Liver (tissue), 9 donors: ENCODE data around the gene ARHGEF39. TPM values are rescaled to one million over a fixed set of nuclear protein-coding genes. Genes with fewer than 3 reads are reported as not detected.

Source experiments
- DNase-seq: peaks from one replicate; pipeline ENCODE4 v3.0.0-alpha.2; 2017; ENCODE audit warnings: low spot score
- H3K27ac ChIP-seq, 2 donors: one replicate each; pipeline ENCODE4 v1.7.0; 2013; ENCODE audit warnings: inconsistent platforms in 2 of 2, low read length in 2 of 2, control low read depth in 1 of 2, low read depth in 1 of 2, mild to moderate bottlenecking in 1 of 2
- H3K27me3 ChIP-seq, 4 donors: one replicate each; pipeline versions ENCODE4 v1.6.1 to v1.7.0; 2013; ENCODE audit warnings: low read length in 3 of 4, inconsistent platforms in 1 of 4, mild to moderate bottlenecking in 1 of 4, moderate library complexity in 1 of 4; ENCODE audit not compliant: control insufficient read depth in 4 of 4, insufficient read depth in 4 of 4
- H3K36me3 ChIP-seq, 4 donors: one replicate each; pipeline versions ENCODE4 v1.6.1 to v1.7.0; 2013; ENCODE audit warnings: low read length in 3 of 4, mild to moderate bottlenecking in 3 of 4, low read depth in 1 of 4, moderate library complexity in 1 of 4; ENCODE audit not compliant: control insufficient read depth in 4 of 4, insufficient read depth in 3 of 4
- H3K4me1 ChIP-seq, 4 donors: one replicate each; pipeline versions ENCODE4 v1.6.1 to v1.7.0; 2013; ENCODE audit warnings: low read length in 3 of 4, mild to moderate bottlenecking in 3 of 4, moderate library complexity in 1 of 4; ENCODE audit not compliant: control insufficient read depth in 4 of 4, insufficient read depth in 4 of 4
- H3K4me3 ChIP-seq, 3 donors: one replicate each; pipeline versions ENCODE4 v1.6.1 to v1.7.0; 2013; ENCODE audit warnings: low read length in 3 of 3, control low read depth in 1 of 3, low read depth in 1 of 3, mild to moderate bottlenecking in 1 of 3
- H3K9ac ChIP-seq, 2 donors: one replicate each; pipeline ENCODE4 v1.7.0; 2013; ENCODE audit warnings: low read length in 2 of 2, mild to moderate bottlenecking in 2 of 2, moderate library complexity in 2 of 2, control low read depth in 1 of 2, low read depth in 1 of 2
- H3K9me3 ChIP-seq, 4 donors: one replicate each; pipeline versions ENCODE4 v1.6.1 to v1.7.0; 2013; ENCODE audit warnings: low read length in 3 of 4; ENCODE audit not compliant: control insufficient read depth in 4 of 4
- ATF3 ChIP-seq: IDR thresholded peaks from 2 replicates; pipeline ENCODE4 v1.6.1; 2016; ENCODE audit warnings: antibody characterized with exemption
- FOXA1 ChIP-seq: IDR thresholded peaks from 2 replicates; pipeline ENCODE4 v1.6.1; 2016; ENCODE audit warnings: antibody characterized with exemption
- FOXA2 ChIP-seq: IDR thresholded peaks from 2 replicates; pipeline ENCODE4 v1.6.1; 2016; ENCODE audit warnings: antibody characterized with exemption
- GABPA ChIP-seq, 2 donors: IDR thresholded peaks in 1 of 2; conservative IDR thresholded peaks in 1 of 2; 2 replicates each; pipeline ENCODE4 v1.6.1; 2016; ENCODE audit warnings: antibody characterized with exemption in 2 of 2, mild to moderate bottlenecking in 1 of 2, moderate library complexity in 1 of 2
- HNF4G ChIP-seq: IDR thresholded peaks from 2 replicates; pipeline ENCODE4 v1.6.1; 2016; ENCODE audit warnings: antibody characterized with exemption
- MAX ChIP-seq: IDR thresholded peaks from 2 replicates; pipeline ENCODE4 v1.6.1; 2016; ENCODE audit warnings: antibody characterized with exemption
- NR2F2 ChIP-seq: IDR thresholded peaks from 2 replicates; pipeline ENCODE4 v1.6.1; 2016; ENCODE audit warnings: antibody characterized with exemption
- RAD21 ChIP-seq, 2 donors: IDR thresholded peaks; 2 replicates each; pipeline ENCODE4 v1.6.1; 2016; ENCODE audit warnings: antibody characterized with exemption in 2 of 2, mild to moderate bottlenecking in 2 of 2
- REST ChIP-seq: IDR thresholded peaks from 2 replicates; pipeline ENCODE4 v1.6.1; 2016; ENCODE audit warnings: antibody characterized with exemption, mild to moderate bottlenecking
- RXRA ChIP-seq, 2 donors: IDR thresholded peaks; 2 replicates each; pipeline ENCODE4 v1.6.1; 2017 to 2018; ENCODE audit warnings: antibody characterized with exemption in 2 of 2, mild to moderate bottlenecking in 1 of 2
- SP1 ChIP-seq: IDR thresholded peaks from 2 replicates; pipeline ENCODE4 v1.6.1; 2018; ENCODE audit warnings: antibody characterized with exemption, mild to moderate bottlenecking
- TAF1 ChIP-seq: conservative IDR thresholded peaks from 2 replicates; pipeline ENCODE4 v1.6.1; 2016; ENCODE audit warnings: antibody characterized with exemption, mild to moderate bottlenecking
- ZBTB33 ChIP-seq: IDR thresholded peaks from 2 replicates; pipeline ENCODE4 v1.6.1; 2016; ENCODE audit warnings: antibody characterized with exemption
- WGBS: extraction: QIAGEN DNeasy Blood & Tissue Kit; methylation state at CpG from one replicate; pipeline ENCODE4 v1.1.7; 2013; 5-methylcytosine and 5-hydroxymethylcytosine counted together
- polyA plus RNA-seq, 2 donors: library from polyadenylated mRNA; stranded (reverse) in 1 of 2; unstranded in 1 of 2; fragments of 200-250 nt in 1 of 2; fragments of >200 nt in 1 of 2; fragmentation: Nextera tagmentation in 1 of 2; extraction: Ambion mirVana in 1 of 2; gene quantifications; one replicate each; pipeline versions ENCODE4 v1.2.1 to v1.2.3, GENCODE V29; 2013 to 2015
- total RNA-seq, 2 donors: library from RNA; depleted of rRNA; stranded (reverse); fragments of >200 nt; gene quantifications; one replicate each; pipeline ENCODE4 v1.2.3, GENCODE V29; 2014
- donor health status: healthy.
- donor health status: healthy.
- donor health status: healthy.
- donor health status: healthy.
- donor health status: healthy.

ARHGEF39 gene
- total and polyA plus RNA-seq, 4 donors, result under 0.01 to 7.4 (median 0.74) TPM

- Histone ChIP-seq H3K36me3 (no peaks in the 10 kb centered on the region), H3K9ac (no peak overlapping the region), H3K9me3 (no peaks in the 10 kb centered on the region), H3K4me3 (no peak overlapping the region), H3K4me1 (no peaks in the 10 kb centered on the region), H3K27me3 (no peaks in the 10 kb centered on the region), H3K27ac (no peak overlapping the region)
- no peak for DNase-seq
- no peak for TF ChIP-seq RXRA (IDR thresholded peaks at IDR 0.05)
- 94% methylated on average over 10 of the region's 10 CpGs for WGBS
Measured at GRCh38 chr9:35682520-35683315, 17.7 kb upstream of the ARHGEF39 start.

GRCh38 chr9:35682051-35682450 is 17.1 kb upstream of the ARHGEF39 start:
- Histone ChIP-seq H3K27me3 (no peaks in the 10 kb centered on the region), H3K4me1 (no peaks in the 10 kb centered on the region), H3K9me3 (no peaks in the 10 kb centered on the region), H3K4me3 (no peak overlapping the region), H3K36me3 (no peaks in the 10 kb centered on the region), H3K27ac (no peak overlapping the region), H3K9ac (no peak overlapping the region)
- no peak for TF ChIP-seq HNF4G
- TF ChIP-seq GABPA (IDR thresholded peaks at IDR 0.05 in 1 of 2, conservative IDR thresholded peaks at IDR 0.05 in 1 of 2), result no peak
- no peak for TF ChIP-seq REST
- no peak for TF ChIP-seq FOXA1
- no peak for TF ChIP-seq MAX
- TF ChIP-seq FOXA2, result no peak
- TF ChIP-seq TAF1, result no peak
- TF ChIP-seq NR2F2, result no peak
- 96% methylated on average over 6 of the region's 6 CpGs for WGBS
- no peak for DNase-seq

- no peaks in the 10 kb centered on the region for H3K4me1 ChIP-seq
Measured at GRCh38 chr9:35681341-35682002, 16.5 kb upstream of the ARHGEF39 start.

More at GRCh38 chr9:35681341-35682002, 16.5 kb upstream of the ARHGEF39 start:
- Histone ChIP-seq H3K27ac (no peak overlapping the region), H3K9me3 (no peaks in the 10 kb centered on the region), H3K27me3 (no peaks in the 10 kb centered on the region), H3K9ac (no peak overlapping the region), H3K4me3 (no peak overlapping the region), H3K36me3 (no peaks in the 10 kb centered on the region)
- 82% methylated on average over 3 of the region's 3 CpGs for WGBS
- TF ChIP-seq SP1 (no peak), RAD21 (IDR thresholded peaks at IDR 0.05) (no peak), TAF1 (no peak), ATF3 (no peak), GABPA (IDR thresholded peaks at IDR 0.05 in 1 of 2, conservative IDR thresholded peaks at IDR 0.05 in 1 of 2) (no peak), ZBTB33 (no peak), NR2F2 (no peak), MAX (no peak)
- no peak for DNase-seq
